Endometrial microvascular endothelial cells (primary cell): ENCODE data around the gene GATA5. TPM values are rescaled to one million over a fixed set of nuclear protein-coding genes. Genes with fewer than 3 reads are reported as not detected.

Source experiments
- in situ Hi-C: cut with HindIII; loops from 2 replicates; pipeline ENCODE4 v1.10.0; 2017; ENCODE audit warnings: low sequenced_read_pairs, low pct_unique_long_range_greater_than_20kb; ENCODE audit errors: inconsistent ontology term
- total RNA-seq: library from RNA; depleted of rRNA; stranded (reverse); fragments of >200 nt; gene quantifications from one replicate; pipeline ENCODE4 v1.2.3, GENCODE V29; 2015; ENCODE audit errors: inconsistent ontology term

Gene GATA5
- total RNA-seq, 1 donor from 2014 or later = not detected

GRCh38 chr20:62476056-62476838, 452 bp upstream of the GATA5 start:
- in situ Hi-C loops = no loop called here

GRCh38 chr20:62475027-62475771, 596 bp downstream of the GATA5 start:
- in situ Hi-C loops = no loop called here

- in situ Hi-C loops = no loop called here
Measured at GRCh38 chr20:62474604-62475026, 1.2 kb downstream of the GATA5 start.

GRCh38 chr20:62473717-62474603, 1.8 kb downstream of the GATA5 start:
- in situ Hi-C loops = no loop called here

GRCh38 chr20:62472941-62473585, 2.7 kb downstream of the GATA5 start:
- in situ Hi-C loops = no loop called here

- in situ Hi-C loops = no loop called here
Measured at GRCh38 chr20:62472138-62472940, 3.5 kb downstream of the GATA5 start.

GRCh38 chr20:62470459-62470858, 5.3 kb downstream of the GATA5 start:
- in situ Hi-C loops = no loop called here

GRCh38 chr20:62470001-62470400, 5.8 kb downstream of the GATA5 start:
- in situ Hi-C loops = no loop called here

GRCh38 chr20:62469352-62469751, 6.4 kb downstream of the GATA5 start:
- in situ Hi-C loops = no loop called here

- in situ Hi-C loops = no loop called here
Measured at GRCh38 chr20:62466806-62467537, 8.8 kb downstream of the GATA5 start.

- in situ Hi-C loops = no loop called here
Measured at GRCh38 chr20:62466072-62466760, 9.6 kb downstream of the GATA5 start.

- in situ Hi-C loops = no loop called here
Measured at GRCh38 chr20:62464990-62465389, 10.8 kb downstream of the GATA5 start.

GRCh38 chr20:62464425-62464770, 11.4 kb downstream of the GATA5 start:
- in situ Hi-C loops = no loop called here

- in situ Hi-C loops = no loop called here
Measured at GRCh38 chr20:62463651-62464424, 12.0 kb downstream of the GATA5 start.

- in situ Hi-C loops = no loop called here
Measured at GRCh38 chr20:62462976-62463592, 12.7 kb downstream of the GATA5 start.

GRCh38 chr20:62461834-62462233, 14.0 kb downstream of the GATA5 start:
- in situ Hi-C loops = no loop called here
